OCI-LY3 (cell line): Measurements from ENCODE around the gene UNCX.

ENCODE experiments used
- CTCF ChIP-seq: fragments of 200-600, 300-600 bp; sonication (generic); IDR thresholded peaks from 2 replicates; pipeline ENCODE4 v1.5.1; 2014; ENCODE audit warnings: antibody characterized with exemption, low read length, low read depth
- EZH2phosphoT487 ChIP-seq: fragments of 200-600 bp; shearing (Covaris generic); IDR thresholded peaks from 2 replicates; pipeline ENCODE4 v1.6.1; 2018; ENCODE audit warnings: antibody characterized with exemption, mixed run types, low read depth

DNA sequence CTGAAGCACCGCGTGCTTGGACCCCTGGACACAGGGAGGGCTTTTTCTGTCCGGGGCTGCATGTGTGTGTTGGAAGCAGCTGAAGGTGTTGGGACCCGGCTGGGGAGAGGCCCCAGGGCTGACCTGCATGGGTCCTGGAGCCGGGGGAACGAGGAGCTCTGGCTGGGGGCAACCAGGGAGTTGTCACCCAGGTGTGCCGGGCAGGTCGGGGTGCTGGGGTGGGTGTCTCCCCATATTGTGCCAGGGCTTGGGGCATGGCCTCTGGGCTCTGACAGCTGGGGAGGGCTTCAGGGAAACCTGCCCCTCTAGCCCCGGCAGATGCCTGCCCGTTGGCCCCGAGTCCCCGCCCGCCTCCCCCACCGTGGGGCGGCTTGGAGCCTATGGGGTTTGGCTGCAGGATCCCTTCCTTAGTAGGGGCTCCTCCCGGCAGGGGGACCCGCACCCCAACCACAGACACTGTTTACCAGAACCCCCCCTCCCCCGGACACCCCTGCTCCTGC is 42.3 kb downstream of the UNCX start:
- no peak for TF ChIP-seq CTCF
- no peak for TF ChIP-seq EZH2phosphoT487
